ENCODE measurements around the gene UBAP2L. TPM values are rescaled to one million over a fixed set of nuclear protein-coding genes. Genes with fewer than 3 reads are reported as not detected.

The UBAP2L gene
- total and polyA plus RNA-seq, 9 of the 15 experiments (the other 6 are each of a cell fraction or from before 2014, with no cell fraction given): 75.0 to 245 (median 119) TPM

GRCh38 chr1:154178911-154179811 lies 41.6 kb upstream of the UBAP2L start:
- Histone ChIP-seq H3K27me3 (ENCODE audit: control insufficient read depth in 2 of 2, insufficient read depth in 2 of 2, low read length in 2 of 2) (no peaks in the 10 kb centered on the region), H2AFZ (ENCODE audit: low read depth, low read length) (no peak overlapping the region), H3K4me3 (peak overlapping the region; percentile 17; the same call in 1 of the 2 replicates), H3K79me2 (ENCODE audit: control insufficient read depth, insufficient read depth, low read length) (peaks cover 87% of the 10 kb centered on the region), H3K4me1 (replicated peaks in 1 of 2; ENCODE audit: control insufficient read depth in 2 of 2, insufficient read depth in 2 of 2, low read length in 2 of 2) (peaks cover 27 to 40% of the 10 kb centered on the region in 2 experiments), H3K27ac (ENCODE audit: extremely low read depth, low read depth, low read length) (peak overlapping the region; percentile 65), H3K36me3 (ENCODE audit: control insufficient read depth, insufficient read depth, low read length) (peaks cover 68% of the 10 kb centered on the region), H3K9me3 (replicated peaks; ENCODE audit: control insufficient read depth, insufficient read depth, low read depth, low read length) (no peaks in the 10 kb centered on the region; the same call in 1 of the 2 replicates), H3K9me1 (ENCODE audit: control insufficient read depth, insufficient read depth, low read length) (no peaks in the 10 kb centered on the region), H4K20me1 (replicated peaks; ENCODE audit: control insufficient read depth, insufficient read depth, low read length) (peaks cover 55% of the 10 kb centered on the region), H3K4me2 (ENCODE audit: insufficient read depth, low read length) (peak overlapping the region; percentile 74), H3K9ac (ENCODE audit: insufficient read depth in 1 of 2, low read depth in 2 of 2, low read length in 2 of 2) (peak overlapping the region; percentile 50 to 82)
- 29% methylated on average over 9 of the region's 10 CpGs for WGBS (ENCODE audit: insufficient coverage, low coverage, missing lambda C conversion rate)
- ATAC-seq (peak; percentile 49), FAIRE-seq (peak; percentile 70), DNase-seq (ENCODE audit: extremely low read depth in 1 of 4, low spot score in 3 of 4) (peak in 2 of 4 experiments; percentile 60 to 72)
- in situ Hi-C loops (cut with MboI): no loop called here
- intact Hi-C loops (cut with micrococcal nuclease): no loop called here
- ChIA-PET POLR2A (interaction anchor here (0.5 to 3.9 kb wide), 8 partner anchors 9 to 415 kb away, joined by 3 to 22 read pairs (median 6); partner anchors contain the start of gene RPS27), CTCF (ENCODE audit: low intra/inter-chr PET ratio) (no interaction called here)
- no TSS peak for BruUV-seq (replicated peaks)
- TF ChIP-seq RAD21 (CRISPR knock-in tag; conservative IDR thresholded peaks at IDR 0.05 in 1 of 2, IDR thresholded peaks at IDR 0.05 in 1 of 2): 0 out of 4 replicates have a peak, but pooled peaks of 1 of the 2 experiments have one; percentile 2
- TF ChIP-seq BMI1 (IDR thresholded peaks at IDR 0.05; ENCODE audit: low read length): no peak
- peak; percentile 27 for TF ChIP-seq HNRNPLL (IDR thresholded peaks at IDR 0.05; ENCODE audit: low read depth, low read length, poor library complexity, severe bottlenecking)
- TF ChIP-seq HMBOX1 (IDR thresholded peaks at IDR 0.05): peak; percentile 88
- TF ChIP-seq NFYB (IDR thresholded peaks at IDR 0.05; ENCODE audit: extremely low read depth, insufficient read length): no peak
- TF ChIP-seq FOXA3 (CRISPR knock-in tag; conservative IDR thresholded peaks at IDR 0.05 in 1 of 2, IDR thresholded peaks at IDR 0.05 in 1 of 2): peak in 1 of 2 experiments; percentile 72; a peak in 2 of 4 replicates
- TF ChIP-seq ZNF253 (CRISPR knock-in tag; conservative IDR thresholded peaks at IDR 0.05): no peak
- no peak for TF ChIP-seq HNRNPUL1 (IDR thresholded peaks at IDR 0.05; ENCODE audit: low read length)
- peak; percentile 57 for TF ChIP-seq NFIC (IDR thresholded peaks at IDR 0.05)
- TF ChIP-seq ELF2 (CRISPR knock-in tag; IDR thresholded peaks at IDR 0.05): no peak
- no peak for TF ChIP-seq MEF2A (IDR thresholded peaks at IDR 0.05; ENCODE audit: control insufficient read depth, low read depth, low read length)
- TF ChIP-seq FOXK2 (conservative IDR thresholded peaks at IDR 0.05 in 1 of 2, IDR thresholded peaks at IDR 0.05 in 1 of 2; ENCODE audit: low read depth in 2 of 2): peak; percentile 74 to 79; a peak in 3 of 4 replicates
- peak; percentile 35; the same call in 1 of the 2 replicates for TF ChIP-seq DPF2 (IDR thresholded peaks at IDR 0.05)
- TF ChIP-seq ZEB2 (IDR thresholded peaks at IDR 0.05): 0 out of 2 replicates have a peak, but pooled peaks have one; percentile 26
- TF ChIP-seq SOX6 (IDR thresholded peaks at IDR 0.05): peak; percentile 10; the same call in 1 of the 2 replicates
